Uterus (tissue), 2 donors: ENCODE results near the gene LENG8.

ENCODE experiments used
- CTCF ChIP-seq, 4 experiments: fragments of 200-600 bp in 2 of 4; fragments of 450-650 bp in 2 of 4; sonication (generic) in 2 of 4; IDR thresholded peaks; one replicate each; pipeline ENCODE4 v1.5.1; 2016 to 2019; ENCODE audit warnings: antibody characterized with exemption in 4 of 4, mild to moderate bottlenecking in 2 of 4, moderate library complexity in 1 of 4
- POLR2A ChIP-seq, 2 donors: fragments of 450-650 bp; IDR thresholded peaks; one replicate each; pipeline ENCODE4 v1.6.1; 2016; ENCODE audit warnings: antibody characterized with exemption in 2 of 2, mild to moderate bottlenecking in 1 of 2, moderate library complexity in 1 of 2

GRCh38 chr19:54478677-54479266, 29.8 kb downstream of the LENG8 start:
- TF ChIP-seq CTCF (IDR thresholded peaks at IDR 0.05) (peak in 2 of 4 experiments; percentile 28 to 31), POLR2A (IDR thresholded peaks at IDR 0.05) (no peak)
